NCI-H1436 treated with DMSO at 0.1 percent for 48 hours (cell line): ENCODE data around the gene SLC39A6.
"Not testable (repeated sequence)": the region's sequence is repeated elsewhere in the genome, so short reads cannot be mapped to it uniquely, and the experiment has no call there.

Experiments used
- DNase-seq: peaks from one replicate; lab custom pipeline; 2025; lab: John Stamatoyannopoulos, UW

The SLC39A6 gene, protein sequence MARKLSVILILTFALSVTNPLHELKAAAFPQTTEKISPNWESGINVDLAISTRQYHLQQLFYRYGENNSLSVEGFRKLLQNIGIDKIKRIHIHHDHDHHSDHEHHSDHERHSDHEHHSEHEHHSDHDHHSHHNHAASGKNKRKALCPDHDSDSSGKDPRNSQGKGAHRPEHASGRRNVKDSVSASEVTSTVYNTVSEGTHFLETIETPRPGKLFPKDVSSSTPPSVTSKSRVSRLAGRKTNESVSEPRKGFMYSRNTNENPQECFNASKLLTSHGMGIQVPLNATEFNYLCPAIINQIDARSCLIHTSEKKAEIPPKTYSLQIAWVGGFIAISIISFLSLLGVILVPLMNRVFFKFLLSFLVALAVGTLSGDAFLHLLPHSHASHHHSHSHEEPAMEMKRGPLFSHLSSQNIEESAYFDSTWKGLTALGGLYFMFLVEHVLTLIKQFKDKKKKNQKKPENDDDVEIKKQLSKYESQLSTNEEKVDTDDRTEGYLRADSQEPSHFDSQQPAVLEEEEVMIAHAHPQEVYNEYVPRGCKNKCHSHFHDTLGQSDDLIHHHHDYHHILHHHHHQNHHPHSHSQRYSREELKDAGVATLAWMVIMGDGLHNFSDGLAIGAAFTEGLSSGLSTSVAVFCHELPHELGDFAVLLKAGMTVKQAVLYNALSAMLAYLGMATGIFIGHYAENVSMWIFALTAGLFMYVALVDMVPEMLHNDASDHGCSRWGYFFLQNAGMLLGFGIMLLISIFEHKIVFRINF

DNA sequence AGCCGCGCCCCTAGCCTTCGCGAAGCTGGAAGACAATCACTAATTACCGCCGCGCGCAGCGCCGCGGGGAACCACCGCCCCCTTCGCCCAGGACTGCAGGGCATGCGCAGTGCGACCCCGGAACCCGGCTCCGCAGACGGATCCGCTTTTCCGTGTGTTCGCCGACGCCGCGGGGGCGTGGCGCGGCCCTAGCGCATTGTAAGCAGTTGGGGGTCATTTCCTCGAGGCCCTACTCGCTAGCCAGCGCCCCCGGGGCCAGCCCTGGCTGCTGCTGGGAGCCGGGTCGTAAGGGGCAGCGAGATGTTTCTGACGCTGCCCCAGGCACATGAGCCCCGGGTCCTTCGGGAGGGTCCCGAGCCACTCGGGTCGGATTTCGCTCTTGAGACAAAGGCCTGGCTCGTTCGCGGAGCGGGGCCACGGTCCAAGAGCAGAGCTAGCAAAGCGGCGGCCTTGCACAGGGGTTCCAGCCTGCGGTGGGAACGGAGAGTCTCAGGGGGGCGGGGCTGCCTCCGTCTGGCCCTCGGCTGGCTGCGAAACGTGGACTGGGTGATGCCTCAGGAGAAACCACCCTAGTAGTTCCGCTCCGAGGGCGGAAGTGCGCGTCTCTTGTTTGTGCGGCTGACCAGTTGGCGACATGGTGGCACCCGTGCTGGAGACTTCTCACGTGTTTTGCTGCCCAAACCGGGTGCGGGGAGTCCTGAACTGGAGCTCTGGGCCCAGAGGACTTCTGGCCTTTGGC, at the start of gene SLC39A6, which contains the start of gene ELP2:
Gene SLC39A6 (minus strand): TSS at position 41 of the 739 bp plus-strand sequence. CDS start 2,333 bp downstream, outside the sequence.
Gene ELP2 (plus strand): TSS at position 600 of the 739 bp plus-strand sequence. CDS start 35 bp downstream, at position 635.
- peak; percentile 58 for DNase-seq

DNA sequence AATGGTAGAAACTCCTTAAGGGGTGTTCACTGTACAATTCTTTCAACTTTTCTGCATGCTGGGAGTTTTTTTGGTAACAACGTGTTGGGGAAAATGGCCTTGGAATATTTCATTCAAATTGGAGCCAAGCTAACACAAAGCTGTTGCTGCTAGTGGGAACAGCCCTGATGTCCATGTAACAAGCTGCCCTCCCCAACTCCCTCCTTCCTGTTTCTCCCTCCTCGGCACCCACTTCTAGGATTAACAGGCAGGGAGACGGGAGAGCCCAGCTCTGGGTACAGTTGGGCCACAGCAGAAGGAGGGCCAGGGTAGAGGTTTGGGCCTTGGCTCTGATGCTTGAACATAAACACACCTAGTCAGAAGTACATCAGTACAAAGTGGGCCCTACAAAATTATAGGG, 48.8 kb upstream of the SLC39A6 start:
- DNase-seq = no peak

DNA sequence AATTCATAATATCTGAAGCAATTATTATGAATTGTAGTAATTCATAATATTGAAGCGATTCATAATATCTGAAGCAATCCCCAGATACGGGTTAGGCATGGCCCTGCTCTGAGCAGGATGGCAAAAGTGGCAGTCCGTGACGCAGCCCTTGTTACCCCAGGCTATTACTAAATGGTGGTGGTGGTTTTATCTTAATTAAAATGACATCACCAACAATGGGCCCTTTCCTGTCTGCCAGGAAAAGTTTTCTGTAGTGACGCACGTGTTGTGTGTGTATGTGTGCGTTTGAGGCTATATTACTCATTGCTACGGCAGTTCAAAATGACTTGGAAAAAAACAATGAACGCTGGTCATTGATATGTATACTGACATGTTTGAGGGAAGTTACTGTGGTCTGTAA, 47.6 kb upstream of the SLC39A6 start:
- DNase-seq = no peak

DNA sequence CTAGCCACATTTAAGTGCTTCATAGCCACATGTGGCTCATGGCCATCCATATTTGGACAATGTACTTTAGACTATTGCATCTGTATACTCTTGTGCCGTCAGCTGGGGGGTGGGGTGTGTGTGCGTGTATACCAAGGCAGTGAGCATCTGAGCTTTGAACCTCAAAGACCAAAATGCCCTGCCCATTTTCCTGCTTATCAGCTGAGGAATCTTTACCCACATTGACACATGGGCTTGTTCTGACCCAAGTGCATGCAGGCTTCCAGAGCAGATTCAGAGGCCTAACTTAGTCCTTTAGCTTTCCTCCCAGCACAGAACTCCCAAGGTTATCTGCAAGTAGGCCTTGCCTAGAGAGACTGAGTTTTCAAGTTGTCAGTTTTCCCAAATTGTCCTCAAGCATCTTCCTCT, 47.0 kb upstream of the SLC39A6 start:
- DNase-seq = no peak

DNA sequence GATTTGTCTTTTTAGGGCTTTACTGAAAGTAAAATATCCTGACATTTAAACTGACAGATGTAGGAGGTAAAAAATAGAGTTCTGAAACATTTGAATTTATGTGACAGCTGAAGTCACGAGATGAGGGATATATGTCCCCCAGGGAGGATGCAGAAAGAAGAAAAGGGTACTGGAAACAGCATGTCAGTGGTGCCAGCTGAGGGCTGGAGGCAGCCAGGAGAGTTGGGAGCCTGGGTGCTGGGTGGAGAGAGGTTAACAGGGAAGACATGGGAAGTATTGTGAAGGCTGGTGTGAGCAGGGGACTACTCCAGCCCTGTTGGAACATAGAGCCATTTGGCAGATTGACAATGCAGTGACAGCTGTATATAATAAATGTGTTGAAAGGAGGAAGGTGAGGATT, 46.3 kb upstream of the SLC39A6 start:
- DNase-seq = no peak

DNA sequence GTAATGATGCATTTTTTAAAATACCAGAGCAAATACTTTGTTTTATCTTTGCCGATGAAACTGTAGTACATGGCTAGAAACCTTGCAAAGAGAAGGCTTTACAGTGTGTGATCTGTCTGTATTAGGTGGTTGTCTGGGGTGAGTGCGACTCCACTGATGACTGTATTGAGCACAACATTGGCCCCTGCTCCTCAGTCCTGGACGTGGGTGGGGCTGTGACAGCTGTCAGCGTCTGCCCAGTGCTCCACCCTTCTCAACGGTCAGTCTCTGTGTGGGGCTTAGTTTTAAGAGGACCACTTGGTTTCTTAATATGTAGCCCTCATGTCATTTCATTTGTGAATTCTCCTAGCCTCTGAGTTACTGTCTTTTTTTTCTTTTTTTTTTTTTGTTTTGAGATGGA, 40.8 kb upstream of the SLC39A6 start:
- DNase-seq = no peak

DNA sequence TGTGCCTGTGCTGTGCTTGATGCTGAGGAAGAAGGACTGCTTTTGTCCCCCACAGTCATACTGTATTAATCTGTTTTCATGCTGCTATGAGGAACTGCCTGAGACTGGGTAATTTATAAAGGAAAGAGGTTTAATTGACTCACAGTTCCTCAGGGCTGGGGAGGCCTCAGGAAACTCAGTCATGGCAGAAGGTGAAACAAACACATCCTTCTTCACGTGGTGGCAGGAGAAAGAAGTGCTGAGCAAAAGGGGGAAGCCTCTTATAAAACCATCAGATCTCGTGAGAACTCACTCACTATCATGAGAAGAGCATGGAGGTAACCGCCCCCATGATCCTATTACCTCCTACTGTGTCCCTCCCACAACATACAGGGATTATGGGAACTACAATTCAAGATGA, 39.2 kb upstream of the SLC39A6 start:
- not testable (repeated sequence) for DNase-seq

DNA sequence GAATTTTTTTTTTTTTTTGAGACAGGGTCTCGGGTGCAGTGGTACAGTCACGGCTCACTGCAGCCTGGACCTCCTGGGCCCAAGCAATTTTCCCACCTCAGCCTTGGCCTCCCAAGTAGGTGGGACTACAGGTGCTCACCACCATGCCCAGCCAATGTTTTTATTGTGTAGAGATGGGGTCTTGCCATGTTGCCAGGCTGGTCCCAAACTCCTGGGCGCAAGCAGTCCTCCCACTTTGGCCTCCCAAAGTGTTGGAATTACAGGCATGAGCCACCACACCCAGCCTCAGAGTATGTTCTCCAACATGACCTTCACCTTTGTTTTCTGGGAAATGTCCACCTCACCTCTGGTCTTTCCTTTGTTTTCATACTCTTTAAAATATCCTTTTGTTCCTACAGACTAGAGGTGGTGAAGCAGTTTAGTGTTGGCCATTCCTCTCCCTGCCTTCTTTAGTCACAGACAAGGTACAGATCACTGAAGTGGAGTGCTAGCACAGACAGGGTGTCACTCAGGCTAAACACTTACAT, 38.6 kb upstream of the SLC39A6 start:
- DNase-seq = no peak

DNA sequence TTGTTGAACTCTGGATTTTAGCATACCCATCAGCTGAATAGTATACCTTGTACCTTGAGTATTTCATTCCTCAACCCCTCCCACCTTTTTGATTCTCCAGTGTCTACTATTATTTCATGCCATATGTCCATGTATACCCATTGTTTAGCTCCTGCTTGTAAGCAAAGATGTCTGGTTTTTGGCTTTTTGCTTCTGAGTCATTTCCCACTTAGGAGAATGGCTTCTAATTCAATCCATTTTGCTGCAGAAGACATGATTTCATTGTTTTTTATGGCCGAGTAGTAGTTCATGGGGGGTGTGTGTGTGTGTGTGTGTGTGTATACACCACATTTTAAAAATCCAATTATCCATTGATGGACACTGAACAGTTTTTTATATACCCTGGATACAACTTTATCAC, 33.8 kb upstream of the SLC39A6 start:
- DNase-seq = no peak

DNA sequence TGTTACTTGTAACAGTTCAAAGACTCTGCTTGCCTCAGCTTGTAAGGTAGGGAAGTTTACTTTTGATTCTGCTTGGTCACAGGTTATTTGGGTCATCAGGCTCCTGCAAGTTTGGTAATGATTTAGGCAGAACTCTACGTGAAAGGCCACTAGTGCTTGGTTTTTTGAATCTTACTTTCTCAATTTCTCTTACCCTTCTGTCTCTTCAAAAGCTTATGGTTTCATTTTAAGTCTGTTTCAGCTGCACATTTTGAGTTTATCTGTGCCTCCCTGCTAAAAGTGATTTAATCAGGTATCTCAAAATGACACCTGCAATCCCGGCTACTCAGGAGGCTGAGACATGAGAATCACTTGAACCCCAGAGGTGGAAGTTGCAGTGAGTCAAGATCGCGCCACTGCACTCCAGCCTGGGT, 31.8 kb upstream of the SLC39A6 start:
- DNase-seq = no peak

DNA sequence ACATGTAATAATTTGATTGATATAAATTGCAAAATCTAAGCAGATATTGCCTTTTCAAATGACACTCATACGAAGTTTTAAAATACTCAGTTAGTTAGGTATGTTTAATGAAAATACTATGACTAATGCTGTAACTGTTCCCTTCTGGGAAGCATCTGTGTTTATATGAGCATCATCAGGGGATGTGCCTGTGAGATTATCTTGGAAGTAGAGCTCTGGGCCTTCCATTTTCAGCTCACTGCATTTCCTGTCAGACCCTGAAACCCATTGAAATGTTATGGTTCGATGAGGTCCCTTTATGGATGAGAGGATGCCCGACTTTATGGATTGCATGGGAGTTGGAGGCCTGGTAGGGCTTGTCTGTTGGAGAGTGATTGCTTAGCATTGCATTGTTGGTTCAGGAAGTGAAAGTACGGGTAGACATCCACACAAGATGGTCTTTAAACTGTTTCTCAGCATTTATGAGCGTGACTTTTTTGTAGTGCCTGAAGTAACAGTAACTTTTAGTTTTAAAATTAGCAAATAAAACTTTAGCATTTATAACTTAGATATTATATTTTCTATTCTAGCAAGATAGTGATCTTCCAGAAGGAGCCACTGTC, 29.2 kb upstream of the SLC39A6 start:
- no peak for DNase-seq

DNA sequence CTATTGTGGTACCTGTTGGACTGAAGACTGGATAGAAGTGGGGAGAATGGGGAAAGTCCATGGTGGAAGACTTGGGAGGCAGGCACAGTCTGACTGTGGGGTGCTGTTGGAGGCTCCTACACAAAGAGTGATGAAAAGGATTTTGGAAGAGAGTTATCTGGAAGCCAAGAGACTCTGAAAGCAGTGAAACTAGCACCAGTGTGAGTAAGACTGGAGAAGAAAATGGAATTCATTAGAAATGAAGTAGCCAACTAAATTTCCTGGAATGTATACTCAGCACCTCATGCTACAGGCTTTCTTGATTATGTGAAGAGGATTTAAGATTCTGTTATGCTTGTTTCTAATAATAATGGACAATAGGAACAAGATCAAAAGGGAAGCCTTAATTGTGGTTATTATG, 28.3 kb upstream of the SLC39A6 start:
- DNase-seq = no peak

DNA sequence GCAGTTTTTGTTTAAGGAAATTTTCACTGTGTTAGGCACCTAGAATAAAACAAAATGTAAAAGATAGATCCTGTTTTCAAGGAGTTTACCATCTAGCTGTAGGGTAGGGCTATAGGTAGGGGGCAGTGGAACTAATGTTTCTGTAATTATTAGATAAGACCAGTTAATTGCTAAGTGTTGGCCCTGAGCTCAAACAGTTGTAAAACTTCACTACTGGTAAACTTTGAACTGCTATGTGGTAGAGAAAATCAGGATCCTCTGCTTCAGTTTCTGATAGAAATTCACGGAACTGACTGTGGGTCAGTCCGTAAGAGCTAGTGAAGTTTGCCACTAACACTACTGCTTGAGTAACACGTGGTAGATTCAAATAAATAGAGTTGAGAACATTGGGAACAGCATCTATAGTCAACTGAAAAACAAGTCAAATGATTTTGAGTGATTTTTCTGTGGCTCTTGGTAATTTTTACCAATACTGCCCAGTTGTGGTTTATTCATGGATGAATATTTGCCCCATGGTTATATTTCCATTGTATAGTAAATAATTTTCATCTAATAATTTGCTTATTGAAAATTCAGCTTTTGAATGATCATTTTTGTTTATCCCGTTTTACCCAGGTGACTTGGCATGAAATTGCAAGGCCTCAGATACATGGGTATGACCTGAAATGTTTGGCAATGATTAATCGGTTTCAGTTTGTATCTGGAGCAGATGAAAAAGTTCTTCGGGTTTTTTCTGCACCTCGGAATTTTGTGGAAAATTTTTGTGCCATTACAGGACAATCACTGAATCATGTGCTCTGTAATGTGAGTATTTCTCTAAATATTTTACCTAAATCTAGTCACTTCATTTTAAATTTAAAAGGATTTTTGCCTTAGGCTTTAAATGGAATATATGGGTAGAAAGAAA, 27.0 kb upstream of the SLC39A6 start:
- no peak for DNase-seq

DNA sequence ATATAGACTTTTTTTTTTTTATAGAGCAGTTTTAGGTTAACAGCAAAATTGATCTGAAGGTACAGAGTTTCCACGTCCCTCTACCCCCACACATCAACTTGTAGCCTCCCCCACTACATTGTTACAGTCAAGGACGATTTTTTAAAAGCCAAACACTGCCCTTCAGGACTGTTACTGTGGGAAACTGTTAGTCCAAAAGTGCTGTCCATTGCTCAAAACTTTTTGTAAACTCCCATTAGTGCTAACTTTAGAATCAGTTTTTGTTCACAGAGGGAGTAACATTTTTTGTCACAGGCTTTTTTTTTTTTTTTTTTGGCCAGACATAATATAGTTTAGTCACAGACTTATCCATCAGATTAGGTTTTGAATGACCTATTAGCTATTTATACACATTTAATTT, 24.6 kb upstream of the SLC39A6 start:
- DNase-seq = no peak

DNA sequence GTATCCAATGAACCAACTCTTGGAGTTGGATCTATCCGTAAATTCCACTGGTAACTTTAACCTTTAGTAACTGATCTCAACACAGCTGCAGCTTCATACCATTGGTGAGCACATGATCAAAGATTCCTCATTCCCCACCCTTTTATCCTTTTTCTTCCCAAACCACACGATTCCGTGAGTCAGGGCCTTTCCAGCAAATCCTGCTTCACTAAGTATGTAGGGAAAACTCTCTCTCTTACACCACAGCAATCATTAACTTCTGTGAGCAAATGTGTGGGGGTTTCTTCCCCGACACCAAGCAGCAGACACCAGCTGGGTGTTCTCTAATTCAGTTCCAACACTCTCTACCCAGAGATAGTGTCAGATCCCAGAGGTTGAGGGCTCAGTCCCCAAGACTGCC, 24.1 kb upstream of the SLC39A6 start:
- DNase-seq = no peak

DNA sequence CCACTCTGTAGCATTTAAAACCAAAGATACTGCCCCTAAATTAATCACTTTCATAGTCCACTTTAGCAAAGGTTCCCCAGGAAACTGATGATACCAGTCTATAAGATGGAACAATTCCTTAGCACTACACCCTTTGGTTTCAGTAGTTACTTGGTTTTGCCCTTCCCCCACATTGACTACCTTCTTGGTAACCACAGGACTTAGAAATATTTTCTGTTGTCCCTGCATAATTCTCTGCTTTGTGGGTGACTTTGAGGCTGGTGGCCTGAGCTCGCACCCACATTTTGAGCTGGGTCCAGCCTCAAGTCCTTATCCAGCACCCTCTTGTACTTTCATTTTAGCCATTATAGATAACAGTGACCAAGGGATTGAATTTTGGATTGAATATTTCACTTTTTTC, 23.6 kb upstream of the SLC39A6 start:
- DNase-seq = no peak

DNA sequence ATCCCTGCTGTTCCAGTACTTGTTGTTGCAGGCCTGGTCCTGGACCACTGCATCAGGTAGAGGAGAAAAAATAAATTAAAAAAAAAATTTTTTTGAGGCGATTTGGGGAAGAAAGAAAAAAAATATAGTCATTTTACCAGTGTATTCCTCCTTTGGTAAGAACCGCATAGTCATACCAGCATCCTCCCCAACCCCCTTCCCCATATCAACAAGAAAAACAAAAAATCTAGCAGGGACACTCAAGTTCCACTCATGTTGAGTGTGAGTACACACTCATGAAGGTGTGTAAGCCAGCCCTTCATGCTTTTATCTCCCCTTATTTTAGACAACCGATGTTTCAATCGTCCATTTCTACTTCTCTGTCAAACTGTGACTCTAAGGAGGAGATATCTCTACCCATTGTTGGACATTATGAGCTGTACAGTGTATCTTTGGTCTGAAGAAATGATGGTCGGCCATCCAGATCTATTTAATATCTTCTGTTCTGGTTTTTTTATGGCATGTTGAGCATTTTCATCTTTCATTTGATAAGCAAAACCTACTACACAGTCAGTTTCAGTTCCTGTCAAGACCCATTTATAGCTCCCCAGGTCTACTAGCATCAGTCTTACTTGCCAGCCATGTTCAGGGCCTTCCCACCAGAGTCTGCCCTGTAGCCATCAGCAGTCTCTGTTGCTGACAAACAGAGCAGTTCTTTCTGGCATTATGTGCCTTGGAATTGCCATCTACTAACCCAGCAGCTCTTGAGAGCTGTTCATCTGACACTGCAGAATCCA, 20.6 kb upstream of the SLC39A6 start:
- no peak for DNase-seq

DNA sequence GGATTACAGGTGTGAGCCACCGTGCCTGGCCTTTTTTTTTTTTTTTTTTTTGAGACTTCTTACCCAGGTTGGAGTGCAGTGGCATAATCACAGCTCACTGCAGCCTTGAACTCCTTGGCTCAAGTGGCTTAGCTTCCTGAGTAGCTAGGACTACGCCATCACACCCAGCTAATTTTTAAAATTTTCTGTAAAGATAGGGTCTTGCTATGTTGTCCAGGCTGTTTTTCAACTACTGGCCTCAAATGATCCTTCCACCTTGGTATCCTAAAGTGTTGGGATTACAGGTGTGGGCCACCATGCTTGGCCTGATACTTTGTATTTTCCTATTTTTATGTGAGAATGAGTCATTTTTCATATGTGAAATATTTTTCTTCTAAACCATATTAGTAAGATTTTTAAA, 14.3 kb upstream of the SLC39A6 start:
- DNase-seq = no peak

DNA sequence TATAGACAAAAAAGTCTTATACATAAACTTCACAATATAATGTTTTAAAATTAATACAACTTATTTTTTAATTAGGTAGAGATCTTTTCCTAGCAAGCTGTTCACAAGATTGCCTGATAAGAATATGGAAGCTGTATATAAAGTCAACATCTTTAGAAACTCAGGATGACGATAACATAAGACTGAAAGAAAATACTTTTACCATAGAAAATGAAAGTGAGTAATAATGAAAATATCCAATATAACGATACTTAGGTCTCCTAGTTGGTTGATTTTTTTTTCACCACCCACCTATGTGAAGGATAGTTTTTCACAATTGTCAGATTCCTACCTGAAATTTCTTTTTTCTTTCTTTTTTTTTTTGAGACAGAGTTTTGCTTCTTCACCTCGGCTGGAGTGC, 13.6 kb upstream of the SLC39A6 start:
- no peak for DNase-seq

DNA sequence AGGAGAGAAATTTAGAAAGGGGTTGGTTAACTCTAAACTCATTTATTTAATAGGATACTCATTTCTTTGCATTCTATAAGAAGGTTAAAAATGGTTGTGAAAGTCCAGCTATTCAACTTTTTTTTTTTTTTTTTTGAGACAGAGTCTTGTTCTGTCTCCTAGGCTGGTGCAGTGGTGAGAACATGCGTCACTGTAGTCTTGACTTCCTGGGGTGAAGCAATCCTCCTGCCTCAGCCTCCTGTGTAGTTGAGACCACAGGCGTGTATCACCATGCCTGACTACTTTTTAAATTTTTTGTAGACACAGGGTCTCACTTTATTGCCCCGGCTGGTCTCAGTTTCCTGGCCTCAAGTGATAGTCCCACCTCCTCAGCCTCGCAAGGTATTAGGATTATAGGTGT, 12.4 kb upstream of the SLC39A6 start:
- DNase-seq = no peak
